Stimulated activated naive CD8-positive, alpha-beta T cell treated with anti-CD3 and anti-CD28 coated beads, Interleukin-15, Interleukin-2, amounts not matched to agents 100 ng/mL and 50 ng/mL, for 24 hours (primary cell): ENCODE data around the gene YWHAG.
"Not testable (repeated sequence)": the region's sequence is repeated elsewhere in the genome, so short reads cannot be mapped to it uniquely, and the experiment has no call there.

Experiments
- H3K27ac Mint-ChIP-seq: one replicate; pipeline ENCODE4 v1.8.0; 2021; ENCODE audit warnings: mild to moderate bottlenecking, mixed read lengths
- H3K27me3 Mint-ChIP-seq: one replicate; pipeline ENCODE4 v1.8.0; 2021; ENCODE audit warnings: mixed read lengths
- H3K36me3 Mint-ChIP-seq: one replicate; pipeline ENCODE4 v1.8.0; 2021; ENCODE audit warnings: low read depth, mixed read lengths
- H3K4me1 Mint-ChIP-seq: one replicate; pipeline ENCODE4 v1.8.0; 2021; ENCODE audit warnings: low read depth, mixed read lengths
- H3K4me3 Mint-ChIP-seq: one replicate; pipeline ENCODE4 v1.8.0; 2021; ENCODE audit warnings: mild to moderate bottlenecking, mixed read lengths
- H3K9me3 Mint-ChIP-seq: one replicate; pipeline ENCODE4 v1.8.0; 2021; ENCODE audit warnings: mixed read lengths

Gene YWHAG

GRCh38 chr7:76329479-76329878 is 29.3 kb downstream of the YWHAG start:
- Mint-ChIP-seq H3K9me3 (no peaks in the 10 kb centered on the region), H3K4me1 (peaks cover 49% of the 10 kb centered on the region), H3K36me3 (peaks cover 71% of the 10 kb centered on the region), H3K27ac (no peak overlapping the region), H3K27me3 (no peaks in the 10 kb centered on the region), H3K4me3 (no peak overlapping the region)

- H3K36me3 Mint-ChIP-seq: peaks cover 71% of the 10 kb centered on the region
- peaks cover 43% of the 10 kb centered on the region for H3K4me1 Mint-ChIP-seq
- no peak overlapping the region for H3K4me3 Mint-ChIP-seq
- peak overlapping the region; percentile 36 for H3K27ac Mint-ChIP-seq
- H3K27me3 Mint-ChIP-seq: no peaks in the 10 kb centered on the region
- no peaks in the 10 kb centered on the region for H3K9me3 Mint-ChIP-seq
These were observed 30.4 kb downstream of the YWHAG start for GRCh38 chr7:76328389-76328788.

- Mint-ChIP-seq H3K27ac (no peak overlapping the region), H3K4me3 (no peak overlapping the region), H3K9me3 (no peaks in the 10 kb centered on the region), H3K27me3 (no peaks in the 10 kb centered on the region), H3K4me1 (peaks cover 37% of the 10 kb centered on the region), H3K36me3 (peaks cover 68% of the 10 kb centered on the region)
These were observed 31.2 kb downstream of the YWHAG start for GRCh38 chr7:76327610-76328009.

- H3K27me3 Mint-ChIP-seq: no peaks in the 10 kb centered on the region
- H3K36me3 Mint-ChIP-seq: peaks cover 60% of the 10 kb centered on the region
- no peaks in the 10 kb centered on the region for H3K9me3 Mint-ChIP-seq
- H3K27ac Mint-ChIP-seq: no peak overlapping the region
- peaks cover 29% of the 10 kb centered on the region for H3K4me1 Mint-ChIP-seq
- H3K4me3 Mint-ChIP-seq: no peak overlapping the region
These were observed 32.1 kb downstream of the YWHAG start for GRCh38 chr7:76326646-76327233.

GRCh38 chr7:76325811-76326210 is 33.0 kb downstream of the YWHAG start:
- Mint-ChIP-seq H3K36me3 (peaks cover 54% of the 10 kb centered on the region), H3K27me3 (no peaks in the 10 kb centered on the region), H3K4me1 (peaks cover 26% of the 10 kb centered on the region), H3K27ac (no peak overlapping the region), H3K9me3 (no peaks in the 10 kb centered on the region), H3K4me3 (no peak overlapping the region)

GRCh38 chr7:76325092-76325491 is 33.7 kb downstream of the YWHAG start:
- Mint-ChIP-seq H3K4me1 (peaks cover 25% of the 10 kb centered on the region), H3K27me3 (no peaks in the 10 kb centered on the region), H3K4me3 (no peak overlapping the region), H3K36me3 (peaks cover 46% of the 10 kb centered on the region), H3K27ac (no peak overlapping the region), H3K9me3 (no peaks in the 10 kb centered on the region)

- H3K36me3 Mint-ChIP-seq: peaks cover under 1% of the 10 kb centered on the region
- H3K4me3 Mint-ChIP-seq: peak overlapping the region; percentile 80
- H3K27me3 Mint-ChIP-seq: no peaks in the 10 kb centered on the region
- peak overlapping the region; percentile 89 for H3K27ac Mint-ChIP-seq
- peaks cover 28% of the 10 kb centered on the region for H3K4me1 Mint-ChIP-seq
- no peaks in the 10 kb centered on the region for H3K9me3 Mint-ChIP-seq
These were observed 40.1 kb downstream of the YWHAG start for GRCh38 chr7:76318488-76319353.

GRCh38 chr7:76317782-76318487 is 40.9 kb downstream of the YWHAG start:
- no peaks in the 10 kb centered on the region for H3K9me3 Mint-ChIP-seq

GRCh38 chr7:76316984-76317781 is 41.6 kb downstream of the YWHAG start:
- H3K27ac Mint-ChIP-seq: peak overlapping the region; percentile 89
- peaks cover 28% of the 10 kb centered on the region for H3K4me1 Mint-ChIP-seq
- H3K4me3 Mint-ChIP-seq: peak overlapping the region; percentile 80
- H3K9me3 Mint-ChIP-seq: no peaks in the 10 kb centered on the region
- H3K27me3 Mint-ChIP-seq: no peaks in the 10 kb centered on the region
- no peaks in the 10 kb centered on the region for H3K36me3 Mint-ChIP-seq

More at GRCh38 chr7:76317782-76318487, 40.9 kb downstream of the YWHAG start:
- Mint-ChIP-seq H3K27ac (peak overlapping the region; percentile 89), H3K36me3 (no peaks in the 10 kb centered on the region), H3K4me3 (peak overlapping the region; percentile 80), H3K27me3 (no peaks in the 10 kb centered on the region), H3K4me1 (peaks cover 28% of the 10 kb centered on the region)

- peaks cover 28% of the 10 kb centered on the region for H3K4me1 Mint-ChIP-seq
- H3K36me3 Mint-ChIP-seq: no peaks in the 10 kb centered on the region
- no peak overlapping the region for H3K27ac Mint-ChIP-seq
- no peaks in the 10 kb centered on the region for H3K9me3 Mint-ChIP-seq
- H3K4me3 Mint-ChIP-seq: no peak overlapping the region
- H3K27me3 Mint-ChIP-seq: no peaks in the 10 kb centered on the region
These were observed 43.4 kb downstream of the YWHAG start for GRCh38 chr7:76315364-76315763.

- H3K4me1 Mint-ChIP-seq: peaks cover 24% of the 10 kb centered on the region
- not testable (repeated sequence) for H3K9me3 Mint-ChIP-seq, H3K4me3 Mint-ChIP-seq, H3K36me3 Mint-ChIP-seq, H3K27me3 Mint-ChIP-seq, H3K27ac Mint-ChIP-seq
These were observed 44.1 kb downstream of the YWHAG start for GRCh38 chr7:76314740-76315139.

- no peak overlapping the region for H3K4me3 Mint-ChIP-seq
- peaks cover 21% of the 10 kb centered on the region for H3K4me1 Mint-ChIP-seq
- no peaks in the 10 kb centered on the region for H3K9me3 Mint-ChIP-seq
- no peaks in the 10 kb centered on the region for H3K36me3 Mint-ChIP-seq
- H3K27me3 Mint-ChIP-seq: no peaks in the 10 kb centered on the region
- H3K27ac Mint-ChIP-seq: peak overlapping the region; percentile 58
These were observed 44.6 kb downstream of the YWHAG start for GRCh38 chr7:76314042-76314721.

GRCh38 chr7:76311838-76312237 is 47.0 kb downstream of the YWHAG start:
- not testable (repeated sequence) for H3K36me3 Mint-ChIP-seq, H3K4me1 Mint-ChIP-seq, H3K27me3 Mint-ChIP-seq, H3K4me3 Mint-ChIP-seq, H3K27ac Mint-ChIP-seq, H3K9me3 Mint-ChIP-seq
